BLaER1 treated with 17β-estradiol and CSF1 and Interleukin-3, amounts not matched to agents 10 nM and 100 nM (cell line): ENCODE measurements around the gene SLC10A3.

ENCODE experiments used
- H3K27ac ChIP-seq, 11 experiments: shearing (Covaris generic); formaldehyde crosslinking; 2 replicates each; pipeline ENCODE4 v1.8.1; 2022
- H3K27me3 ChIP-seq, 11 experiments: shearing (Covaris generic); formaldehyde crosslinking; 2 replicates each; pipeline ENCODE4 v1.8.1; 2022
- H3K36me3 ChIP-seq, 11 experiments: shearing (Covaris generic); formaldehyde crosslinking; 2 replicates each; pipeline ENCODE4 v1.8.1; 2022
- H3K4me1 ChIP-seq, 10 experiments: shearing (Covaris generic); formaldehyde crosslinking; 2 replicates each; pipeline ENCODE4 v1.8.1; 2022
- H3K4me2 ChIP-seq, 11 experiments: shearing (Covaris generic); formaldehyde crosslinking; 2 replicates each; pipeline ENCODE4 v1.8.1; 2022
- H3K4me3 ChIP-seq, 10 experiments: shearing (Covaris generic); formaldehyde crosslinking; 2 replicates each; pipeline ENCODE4 v1.8.1; 2022
- H3K9ac ChIP-seq, 11 experiments: shearing (Covaris generic); formaldehyde crosslinking; 2 replicates each; pipeline ENCODE4 v1.8.1; 2022
- H3K9me3 ChIP-seq, 11 experiments: shearing (Covaris generic); formaldehyde crosslinking; replicated peaks in 1 of 11; 2 replicates each; pipeline ENCODE4 v1.8.1; 2022
- H4K20me1 ChIP-seq, 11 experiments: shearing (Covaris generic); formaldehyde crosslinking; 2 replicates each; pipeline ENCODE4 v1.8.1; 2022
- Cebpa-rat ChIP-seq, 11 experiments: shearing (Covaris generic); IDR thresholded peaks; 2 replicates each; pipeline ENCODE4 v1.8.1; 2022

SLC10A3 gene

DNA sequence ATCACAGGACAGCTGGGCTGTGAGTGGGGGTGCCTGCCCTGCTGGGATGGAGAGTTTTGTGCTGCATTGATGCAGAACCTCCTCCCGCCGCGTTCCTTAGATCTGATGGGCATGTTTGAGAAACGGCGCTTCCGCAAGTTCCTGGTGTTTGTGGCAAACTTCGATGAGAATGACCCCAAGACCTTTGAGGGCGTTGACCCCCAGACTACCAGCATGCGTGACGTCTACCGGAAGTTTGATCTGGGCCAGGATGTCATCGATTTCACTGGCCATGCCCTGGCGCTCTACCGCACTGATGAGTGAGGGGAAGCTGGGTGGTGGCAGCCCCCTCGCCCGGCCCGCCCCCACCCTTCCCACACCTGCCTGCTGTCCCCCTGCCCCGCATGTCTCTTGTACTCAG lies 50.6 kb downstream of the SLC10A3 start:
- no peak overlapping the region for H3K4me3 ChIP-seq
- TF ChIP-seq Cebpa-rat (IDR thresholded peaks at IDR 0.05): no peak
- no peak overlapping the region for H3K9ac ChIP-seq
- H3K4me2 ChIP-seq: no peak overlapping the region
- H3K9me3 ChIP-seq: peaks cover 0 to 33% (median 12%) of the 10 kb centered on the region in 11 experiments; a peak in 12 of 22 replicates
- H3K36me3 ChIP-seq: peaks cover 14 to 54% (median 33%) of the 10 kb centered on the region in 11 experiments; a peak in 18 of 22 replicates
- H3K27me3 ChIP-seq: peaks cover 0 to 44% (median 16%) of the 10 kb centered on the region in 11 experiments; a peak in 15 of 22 replicates
- H3K4me1 ChIP-seq: peaks cover 19 to 36% (median 28%) of the 10 kb centered on the region in 10 experiments; a peak in 18 of 20 replicates
- no peak overlapping the region for H3K27ac ChIP-seq
- H4K20me1 ChIP-seq: peaks cover 0 to 69% (median 43%) of the 10 kb centered on the region in 11 experiments; a peak in 19 of 22 replicates

GRCh38 chrX:154437971-154438893 lies 52.2 kb downstream of the SLC10A3 start:
- peak overlapping the region in 7 of 11 experiments; percentile 22 to 89 (median 55); a peak in 12 of 22 replicates for H3K27ac ChIP-seq
- H3K4me2 ChIP-seq: peak overlapping the region; percentile 79 to 90 (median 86)
- peak overlapping the region; percentile 66 to 83 (median 77) for H3K4me3 ChIP-seq
- H4K20me1 ChIP-seq: peaks cover 5 to 79% (median 49%) of the 10 kb centered on the region in 11 experiments; a peak in 20 of 22 replicates
- peaks cover 22 to 70% (median 48%) of the 10 kb centered on the region in 11 experiments; a peak in 20 of 22 replicates for H3K36me3 ChIP-seq
- peak overlapping the region; percentile 73 to 89 (median 82) for H3K9ac ChIP-seq
- TF ChIP-seq Cebpa-rat (IDR thresholded peaks at IDR 0.05): no peak
- peaks cover 0 to 30% (median 12%) of the 10 kb centered on the region in 11 experiments; a peak in 12 of 22 replicates for H3K9me3 ChIP-seq
- peaks cover 3 to 51% (median 23%) of the 10 kb centered on the region in 11 experiments; a peak in 16 of 22 replicates for H3K27me3 ChIP-seq
- peaks cover 13 to 29% (median 20%) of the 10 kb centered on the region in 10 experiments; a peak in 18 of 20 replicates for H3K4me1 ChIP-seq
